NOMO-1 treated with dmso at 0.1 percent for 144 hours (cell line): ENCODE measurements around the gene MOB1B.

Source experiments
- DNase-seq: peaks from one replicate; lab custom pipeline; 2025; ENCODE audit not compliant: unreplicated experiment; lab: John Stamatoyannopoulos, UW

MOB1B gene

DNA sequence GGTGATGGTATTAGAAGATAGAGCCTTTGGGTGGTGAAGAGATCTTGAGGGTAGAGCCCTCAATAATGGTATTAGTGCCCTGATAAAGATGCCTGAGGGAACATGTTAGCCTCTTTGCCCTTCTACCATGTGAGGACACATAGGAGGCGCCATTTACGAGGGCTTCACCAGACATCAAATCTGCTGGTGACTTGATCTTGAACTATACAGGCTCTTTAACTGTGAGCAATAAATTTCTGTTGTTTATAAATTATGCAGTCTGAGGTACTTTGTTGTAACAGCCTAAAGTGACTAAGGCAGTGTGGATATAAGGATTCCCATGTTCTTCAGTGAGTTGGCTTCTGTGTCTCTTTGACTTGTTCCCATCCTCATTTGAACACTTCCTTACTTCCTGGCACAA, 11.8 kb downstream of the MOB1B start:
- no peak for DNase-seq

DNA sequence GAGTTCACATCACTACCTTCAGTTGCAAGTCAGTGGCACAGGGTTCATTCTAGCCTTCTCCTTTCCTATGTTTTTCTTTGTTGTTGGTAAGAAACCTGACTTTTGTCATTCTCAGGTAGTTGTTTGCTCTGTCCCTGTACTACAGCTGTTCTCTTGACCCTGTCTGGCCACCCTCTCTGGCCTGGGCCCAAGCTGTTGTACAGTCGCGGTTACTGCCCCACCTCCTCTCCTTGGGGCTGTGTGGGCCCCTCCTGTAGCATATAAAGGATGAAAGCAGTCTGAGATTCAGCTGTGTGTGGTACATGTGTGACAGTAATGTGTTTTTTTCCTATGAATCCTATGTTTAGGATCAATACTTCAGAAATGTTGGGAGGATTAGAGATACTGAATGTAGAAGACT, 12.5 kb downstream of the MOB1B start:
- DNase-seq = no peak

DNA sequence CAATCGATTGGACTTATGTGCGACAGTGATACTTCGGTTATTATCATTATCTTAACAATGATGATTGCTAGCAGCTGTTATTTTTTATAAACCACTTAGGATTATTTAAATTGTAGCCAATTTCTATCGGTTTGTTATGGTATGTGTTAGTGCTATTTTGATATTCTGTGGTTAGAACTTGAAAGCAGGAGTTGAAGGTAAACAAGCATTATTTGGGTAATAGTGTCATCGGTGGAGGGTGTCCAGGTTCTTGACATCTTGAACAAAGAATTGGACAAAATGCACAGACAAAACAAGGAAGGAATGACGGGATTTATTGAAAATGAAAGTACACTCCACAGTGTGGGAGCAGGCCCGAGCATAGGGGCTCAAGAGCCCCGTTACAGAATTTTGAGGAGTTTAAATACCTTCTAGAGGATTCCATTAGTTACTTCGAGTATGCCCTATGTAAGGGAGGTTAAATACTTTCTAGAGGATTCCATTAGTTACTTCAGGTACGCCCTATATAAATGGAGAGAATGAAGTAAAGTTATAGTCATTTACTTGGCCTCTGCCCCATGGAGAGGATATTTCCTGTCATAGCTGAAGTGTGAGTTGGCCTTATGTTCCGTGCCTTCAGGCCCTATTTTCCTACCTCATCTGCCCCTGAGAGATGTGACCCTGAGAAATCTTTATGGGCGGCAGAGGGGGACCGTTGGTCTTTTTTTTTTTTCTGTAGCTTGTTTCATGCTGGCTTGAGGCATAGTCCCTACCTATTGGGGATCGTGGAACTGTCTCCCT, 13.1 kb downstream of the MOB1B start:
- no peak for DNase-seq

DNA sequence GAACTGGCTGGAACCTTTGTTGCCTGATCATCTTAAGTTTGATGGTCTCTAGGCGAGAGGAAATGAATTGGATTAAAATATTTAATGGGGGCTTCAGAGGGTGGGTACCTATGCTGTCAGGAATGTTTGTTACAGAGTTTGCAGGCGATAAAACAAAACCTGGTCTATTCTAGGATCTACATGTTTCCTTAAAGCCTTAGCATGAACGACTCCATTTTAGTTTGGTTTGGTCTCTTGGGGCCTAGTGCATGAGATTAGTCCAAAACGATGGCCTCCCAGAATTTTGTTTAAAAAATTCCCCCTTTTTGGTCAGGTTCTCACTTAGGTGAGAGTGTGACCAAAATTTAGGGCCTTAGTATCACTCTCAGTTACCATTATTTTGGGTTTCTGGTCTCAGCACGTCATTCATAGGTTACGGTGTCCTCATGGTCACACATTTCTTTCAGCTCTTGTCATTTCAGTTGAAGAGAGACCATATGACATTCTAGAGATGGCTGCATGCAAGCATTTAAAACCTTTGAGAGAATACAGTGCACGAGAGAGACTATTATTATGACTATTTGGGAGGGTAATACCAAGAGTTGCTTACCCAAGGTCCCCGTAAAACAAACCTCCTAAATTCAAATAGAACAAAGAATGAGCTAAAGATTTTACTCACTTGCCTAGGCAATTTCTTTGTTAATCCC, 13.8 kb downstream of the MOB1B start:
- DNase-seq = no peak

DNA sequence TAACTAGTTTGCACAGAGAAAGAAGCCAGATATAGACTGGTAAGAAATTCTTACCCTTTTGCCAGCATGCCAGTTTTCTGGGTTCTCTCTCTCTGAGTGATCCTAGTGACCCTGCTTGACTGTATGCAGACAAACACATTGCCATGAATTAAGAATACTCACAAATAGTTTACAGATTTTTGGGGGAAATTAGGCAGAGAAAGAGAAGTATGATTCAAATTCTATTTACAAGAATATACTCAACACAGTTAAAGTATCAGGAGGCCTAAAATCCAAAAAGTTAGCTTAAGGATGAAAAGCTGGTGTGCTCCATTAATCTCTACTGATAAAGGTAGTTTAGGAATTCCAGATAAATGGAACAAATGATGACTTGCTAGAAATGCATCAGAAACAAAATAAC, 18.4 kb downstream of the MOB1B start:
- no peak for DNase-seq

DNA sequence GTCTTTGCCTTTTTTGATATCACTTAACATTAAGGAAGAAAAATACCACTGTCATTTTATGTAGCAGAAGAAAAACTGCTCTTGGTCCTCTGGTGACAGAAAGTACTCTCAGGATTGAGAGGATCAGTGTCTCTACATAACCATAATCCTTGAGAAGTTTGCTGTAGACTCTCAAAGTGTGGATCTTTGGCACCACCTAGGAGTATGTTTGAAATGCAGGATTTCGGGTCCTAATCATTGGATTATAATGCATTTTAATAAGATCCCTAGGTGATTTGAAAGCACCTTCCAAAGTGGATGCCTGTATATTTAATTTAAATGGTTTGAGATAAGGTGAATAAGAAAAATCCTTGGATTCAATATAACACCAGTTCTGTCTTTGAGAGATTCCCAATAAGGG, 23.2 kb downstream of the MOB1B start:
- DNase-seq = no peak

DNA sequence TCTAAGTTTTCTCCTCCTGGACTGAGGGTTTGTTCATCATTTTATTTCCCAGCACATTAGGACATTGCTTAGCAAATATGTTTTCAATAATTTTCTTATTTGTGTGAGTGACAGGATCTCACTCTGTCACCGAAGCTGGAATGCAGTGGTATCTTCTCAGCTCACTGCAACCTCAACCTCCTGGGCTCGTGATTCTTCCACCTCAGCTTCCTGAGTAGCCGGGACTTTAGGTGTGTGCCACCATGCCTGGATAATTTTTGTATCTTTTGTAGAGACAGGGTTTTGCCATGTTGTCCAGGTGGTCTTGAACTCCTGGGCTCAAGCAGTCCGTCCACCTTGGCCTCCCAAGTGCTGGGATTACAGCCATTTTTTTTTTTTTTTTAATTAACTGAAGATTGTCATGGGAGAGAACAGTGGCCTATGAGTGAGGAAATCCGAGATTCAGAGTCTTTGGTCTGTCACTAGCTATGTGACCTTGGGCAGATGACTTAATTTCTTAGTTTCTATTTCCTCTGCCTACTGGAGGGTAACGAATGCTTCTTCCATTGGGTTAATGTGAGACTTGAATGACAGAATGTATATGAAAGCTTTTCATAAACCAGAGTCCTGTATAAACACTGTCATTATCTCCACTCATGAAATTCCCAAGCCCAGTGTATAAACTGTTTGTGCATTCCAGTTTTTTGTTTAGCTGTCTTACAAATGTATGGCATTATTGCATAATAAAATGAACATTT, 23.9 kb downstream of the MOB1B start:
- no peak for DNase-seq

DNA sequence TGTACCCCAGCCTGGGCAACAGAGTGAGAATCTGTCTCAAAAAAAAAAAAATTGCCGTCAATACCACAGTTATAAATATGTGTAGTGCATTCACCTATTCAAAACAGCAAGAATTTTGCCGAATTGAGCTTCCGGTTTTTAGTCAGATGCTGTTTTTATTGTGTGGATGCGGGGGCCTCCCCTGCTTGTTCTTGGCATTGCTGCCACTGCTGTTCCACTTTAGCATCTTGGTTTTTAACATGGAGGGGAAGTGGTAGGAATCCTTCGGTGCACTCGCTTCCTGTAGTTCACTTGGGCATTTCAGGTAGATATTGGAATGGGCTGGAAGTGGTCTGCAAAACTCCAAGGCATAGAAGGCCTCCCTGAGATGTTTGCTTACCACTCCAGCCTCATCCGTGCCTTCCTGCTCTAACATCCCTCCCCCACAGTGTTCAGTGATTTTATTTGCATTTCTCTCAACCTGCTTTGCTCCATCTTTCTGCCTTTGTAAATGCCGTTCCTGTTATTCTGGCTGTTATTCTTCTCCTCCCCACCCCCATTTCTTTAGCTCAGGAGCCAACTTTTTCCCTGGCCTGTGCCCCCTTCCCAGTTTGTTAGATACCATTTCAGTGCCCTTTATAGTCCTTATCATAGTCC, 25.5 kb downstream of the MOB1B start:
- DNase-seq = no peak

DNA sequence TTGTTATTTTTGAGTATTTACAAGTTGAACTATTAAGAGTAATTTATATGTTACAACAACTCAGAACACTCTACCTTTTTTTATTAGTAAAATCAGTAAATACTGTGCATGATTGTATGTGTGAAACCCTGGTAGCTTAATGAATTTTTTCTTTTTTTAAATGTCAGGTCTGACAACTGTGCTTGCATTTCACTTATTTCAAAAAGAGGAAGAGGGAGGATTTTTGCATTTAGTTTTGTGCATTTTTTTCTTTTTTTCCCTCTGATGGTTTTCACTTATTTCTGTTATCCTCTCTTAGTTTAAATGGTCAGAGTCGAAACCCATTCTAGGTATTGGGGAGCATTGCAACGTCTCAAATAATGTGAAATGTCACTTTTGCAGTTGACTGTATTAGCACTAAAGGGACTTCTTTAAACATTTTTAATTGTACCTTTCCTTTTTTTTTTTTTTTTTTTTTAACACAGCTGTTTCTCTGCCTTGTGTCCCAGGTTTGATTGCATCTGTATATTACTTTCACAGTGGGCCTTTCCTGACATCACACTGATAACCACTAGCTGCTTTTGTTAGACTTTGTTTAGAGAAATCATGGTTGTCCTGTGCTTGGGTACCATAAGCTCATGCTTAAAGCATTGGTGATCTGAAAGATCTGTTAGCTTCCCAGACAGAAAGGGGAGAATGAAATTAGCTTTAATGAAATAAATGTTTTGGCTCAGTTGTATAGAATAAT, 28.5 kb downstream of the MOB1B start:
- DNase-seq = no peak

DNA sequence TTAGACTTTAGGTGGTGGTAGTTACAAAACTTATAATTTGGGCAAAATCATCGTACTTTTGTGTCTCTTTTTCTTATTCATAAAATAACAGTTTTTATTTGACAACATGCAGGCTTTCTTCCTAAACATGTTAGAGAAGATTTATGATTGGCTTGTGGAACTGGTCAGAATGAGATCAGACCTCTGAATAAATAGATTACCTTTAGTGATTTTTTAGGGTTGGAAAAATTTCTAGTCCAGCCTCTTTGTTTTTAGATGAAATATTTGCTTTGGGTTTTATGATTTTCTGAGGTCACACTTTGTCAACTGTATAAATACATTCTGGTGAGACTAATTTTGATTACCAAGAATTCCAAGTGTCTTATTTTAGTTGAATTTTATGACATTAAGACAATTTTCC, 29.2 kb downstream of the MOB1B start:
- DNase-seq = no peak

DNA sequence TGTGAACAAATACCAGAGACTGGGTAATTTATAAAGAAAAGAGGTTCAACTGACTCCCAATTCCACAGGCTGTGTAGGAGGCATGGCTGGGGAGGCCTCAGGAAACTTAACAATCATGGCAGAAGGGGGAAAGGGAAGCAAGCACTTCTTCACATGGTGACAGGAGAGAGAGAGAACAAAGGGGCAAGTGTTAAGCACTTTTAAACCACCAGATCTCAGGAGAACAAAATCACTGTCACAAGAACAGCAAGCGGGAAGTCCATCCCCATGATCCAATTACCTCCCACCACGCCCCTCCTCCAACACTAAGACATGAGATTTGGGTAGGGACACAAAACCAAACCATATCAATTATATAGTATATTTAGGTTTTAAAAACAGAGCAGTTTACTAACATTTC, 30.8 kb downstream of the MOB1B start:
- DNase-seq = no peak

DNA sequence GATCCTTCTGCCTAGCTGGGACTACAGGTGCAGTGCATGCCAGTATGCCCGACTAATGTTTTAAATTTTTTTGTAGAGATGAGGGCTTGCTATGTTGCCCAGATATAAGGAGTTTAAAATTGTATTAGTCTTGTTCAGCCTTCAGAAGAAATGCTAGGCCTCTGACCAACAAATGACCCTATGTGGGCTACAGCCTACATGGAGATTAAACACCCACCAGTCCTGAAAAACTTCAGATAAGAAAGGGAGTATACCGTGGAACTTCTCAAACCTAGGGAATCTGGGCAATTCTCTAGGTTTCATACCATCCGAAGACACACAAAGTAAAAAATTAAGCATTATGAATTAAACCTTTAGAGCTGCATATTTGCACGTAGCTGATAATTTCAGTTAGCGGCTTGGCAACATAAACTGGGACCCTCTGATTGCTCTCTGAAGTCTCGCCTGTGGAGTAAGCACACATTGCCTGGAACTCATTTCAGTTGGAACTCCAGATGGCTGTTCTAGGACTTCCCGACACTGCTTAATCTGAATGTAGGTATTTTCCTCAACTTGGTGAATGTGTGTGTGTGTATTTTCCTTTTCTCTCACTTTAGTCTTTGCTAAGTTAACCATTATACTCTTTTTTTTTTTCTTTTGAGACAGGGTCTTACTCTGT, 33.0 kb downstream of the MOB1B start:
- DNase-seq = no peak

DNA sequence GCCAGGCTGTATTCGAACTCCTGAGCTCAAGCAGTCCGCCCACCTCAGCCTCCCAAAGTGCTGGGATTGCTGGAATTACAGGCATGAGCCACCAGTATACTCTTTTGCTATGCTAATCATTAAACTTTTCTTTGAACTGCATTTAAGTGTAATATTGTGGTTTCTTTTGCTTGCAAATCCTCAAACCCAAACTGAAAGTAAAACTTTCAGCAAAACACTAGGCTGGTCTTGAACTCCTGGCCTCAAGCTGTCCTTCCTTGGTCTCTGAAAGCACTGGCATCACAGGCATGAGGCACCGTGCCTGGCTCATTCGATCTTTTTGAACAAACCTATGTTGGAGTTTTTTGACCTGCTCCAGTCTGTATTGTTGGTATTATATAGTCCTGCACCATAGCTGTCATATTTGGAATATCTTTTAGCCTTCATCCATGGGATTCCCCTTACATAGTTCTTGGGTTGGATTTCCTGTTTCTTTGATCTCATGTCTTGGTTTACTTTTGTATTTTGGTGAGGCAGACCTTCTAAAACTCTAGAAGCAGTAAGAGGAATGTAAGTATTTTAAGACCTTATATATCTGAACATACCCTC, 34.1 kb downstream of the MOB1B start:
- no peak for DNase-seq

DNA sequence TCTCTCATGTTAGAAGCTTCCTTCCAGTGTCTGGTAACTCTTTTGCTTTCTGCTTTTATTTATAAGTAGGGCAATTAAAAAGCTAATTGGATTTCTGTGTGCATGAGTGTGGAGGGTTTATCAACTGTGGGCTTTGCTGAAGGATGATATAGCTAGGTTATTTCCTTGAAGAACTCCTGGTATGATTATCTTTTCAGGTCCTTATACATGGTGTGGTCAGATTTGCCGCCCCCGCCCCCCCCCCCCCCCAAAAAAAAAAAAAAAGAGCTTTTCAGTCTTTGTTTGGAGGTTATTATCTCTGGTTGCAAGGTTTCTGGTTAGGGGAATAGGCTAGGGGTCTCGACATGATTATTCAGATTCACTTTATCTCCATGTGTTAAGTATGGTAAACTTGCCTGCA, 35.9 kb downstream of the MOB1B start:
- no peak for DNase-seq

DNA sequence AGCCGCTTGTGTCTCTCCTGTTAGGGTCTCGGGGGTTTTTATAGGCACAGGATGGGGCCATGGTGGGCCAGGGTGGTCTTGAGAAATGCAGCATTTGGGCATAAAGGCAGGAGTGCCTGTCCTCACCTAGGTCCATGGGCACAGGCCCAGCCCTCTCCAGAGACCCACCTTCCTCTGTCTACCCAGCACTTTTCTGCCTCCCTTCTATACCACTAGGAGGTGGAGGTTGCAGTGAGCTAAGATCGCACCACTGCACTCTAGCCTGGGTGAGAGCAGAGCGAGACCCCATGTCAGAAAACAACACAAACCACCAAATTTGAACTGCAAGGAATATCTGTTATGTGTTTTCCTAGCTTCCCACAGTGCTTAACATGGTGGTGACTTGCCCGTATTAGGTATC, 38.0 kb downstream of the MOB1B start:
- no peak for DNase-seq

DNA sequence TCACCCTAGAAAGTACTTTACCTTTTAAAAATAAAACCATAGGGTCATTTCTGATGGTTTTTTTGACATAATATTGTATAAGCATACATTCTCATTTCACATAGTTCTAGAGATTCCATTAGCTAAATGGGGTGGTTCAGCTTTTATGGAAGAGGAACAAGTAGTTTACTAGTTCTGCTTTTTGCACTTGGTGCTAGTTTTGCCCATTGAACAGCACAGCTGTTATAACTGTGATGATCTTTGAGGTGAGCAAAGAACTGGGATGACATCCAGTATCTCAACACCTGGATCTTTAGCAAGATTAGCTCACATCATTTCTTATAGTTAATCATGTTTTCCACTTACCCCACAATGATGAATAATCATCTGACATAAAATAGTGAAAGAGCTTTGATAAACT, 40.9 kb downstream of the MOB1B start:
- DNase-seq = peak; percentile 49

DNA sequence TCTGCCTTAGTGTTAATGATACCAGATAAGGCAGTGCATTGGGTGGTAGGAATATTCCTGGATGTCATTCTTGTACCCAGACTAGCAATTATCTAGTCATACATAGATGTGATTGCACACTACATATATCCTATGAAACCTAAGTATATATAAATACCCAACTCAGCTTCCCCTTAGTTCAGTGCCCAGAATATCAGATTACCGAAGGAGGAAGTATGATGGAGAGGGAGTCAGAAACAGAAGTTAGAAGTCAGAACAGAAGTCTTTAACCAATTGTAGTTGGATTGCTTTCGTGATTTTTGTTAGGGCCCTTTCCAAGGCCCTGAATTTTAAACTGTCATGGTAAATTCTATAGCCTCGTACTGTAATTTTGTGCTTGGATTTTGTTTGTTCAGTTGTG, 42.9 kb downstream of the MOB1B start:
- DNase-seq = peak; percentile 78

DNA sequence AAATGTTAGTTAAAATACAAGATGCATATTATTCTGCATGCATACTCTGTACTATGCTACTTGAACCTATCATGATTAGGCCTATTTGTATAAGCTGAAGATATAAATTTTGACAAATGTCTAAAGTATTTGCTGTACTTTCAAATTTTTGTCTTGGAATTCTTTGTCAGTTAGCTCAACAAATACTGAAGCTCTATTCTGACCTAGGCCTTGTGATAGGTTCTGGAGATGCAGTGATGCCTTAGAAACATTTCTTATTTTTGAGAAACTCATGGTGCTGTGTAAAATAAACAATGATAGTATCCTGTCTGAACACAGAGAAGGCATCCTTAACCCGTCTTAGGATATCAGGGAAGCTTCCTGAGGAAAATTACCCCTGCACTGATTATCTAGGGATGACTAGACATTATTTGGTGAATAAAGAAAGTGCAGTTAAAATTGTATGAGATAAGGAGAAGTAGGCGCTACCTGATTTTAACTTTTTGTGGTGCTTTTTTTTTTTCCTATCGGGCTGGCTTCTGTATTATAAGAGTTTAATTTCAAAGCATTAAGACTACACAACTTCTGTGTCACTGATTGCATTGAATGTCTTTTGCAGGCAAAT, 43.4 kb downstream of the MOB1B start:
- DNase-seq = no peak

DNA sequence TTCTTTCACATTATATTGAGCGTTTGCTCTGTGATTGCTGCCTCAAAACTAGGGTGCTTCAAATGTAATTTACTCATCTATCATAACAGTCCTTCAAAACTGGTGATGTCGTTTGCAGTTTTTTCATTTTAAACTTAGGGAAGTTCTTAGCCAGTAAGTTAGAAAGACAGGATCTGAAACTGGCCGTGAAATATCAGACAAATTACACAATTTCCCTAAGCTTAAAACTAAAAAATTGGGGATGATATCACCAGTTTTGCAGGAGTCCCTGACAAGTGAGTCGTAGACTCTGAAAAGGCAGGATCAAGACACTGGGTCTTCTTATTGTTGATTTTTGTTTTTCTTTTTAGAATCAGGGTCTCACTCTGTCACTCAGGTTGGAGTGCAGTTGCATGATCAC, 44.8 kb downstream of the MOB1B start:
- peak; percentile 42 for DNase-seq
